Subcutaneous adipose tissue (tissue), 4 donors: ENCODE data around the gene HENMT1. TPM values are rescaled to one million over a fixed set of nuclear protein-coding genes. Genes with fewer than 3 reads are reported as not detected.

Source experiments
- CTCF ChIP-seq: fragments of 450-650 bp; IDR thresholded peaks from one replicate; pipeline ENCODE4 v1.5.1; 2016; ENCODE audit warnings: low read depth, mild to moderate bottlenecking, control low read depth, antibody characterized with exemption, moderate library complexity
- total RNA-seq, 4 donors: library from RNA; depleted of rRNA; stranded (reverse); fragments of >200 nt; gene quantifications; one replicate each; pipeline ENCODE4 v1.1.0, GENCODE V29; 2016

HENMT1 gene
- total RNA-seq, 4 donors from 2014 or later = 3.3 to 8.7 (median 6.2) TPM

- no peak for TF ChIP-seq CTCF
Observed at GRCh38 chr1:108600504-108600903, 60.4 kb downstream of the HENMT1 start.

- no peak for TF ChIP-seq CTCF
Observed at GRCh38 chr1:108598340-108598739, 62.6 kb downstream of the HENMT1 start.

Other genes with a start within 250 kb of the HENMT1 start
- not detected for gene NBPF6, start 210.8 kb downstream of the HENMT1 start, total RNA-seq
- 10 to 100 TPM in 3 of 4 donors, 1 to 10 TPM in 1; 9.0 to 22.3 (median 15.0) TPM for gene EEIG2, start 101.0 kb downstream of the HENMT1 start, total RNA-seq
- 10 to 100 TPM; 31.7 to 37.7 (median 35.1) TPM for gene PRPF38B, start 31.2 kb upstream of the HENMT1 start, total RNA-seq
- gene FNDC7, start 51.8 kb upstream of the HENMT1 start, total RNA-seq = not detected
- gene STXBP3, start 85.6 kb upstream of the HENMT1 start, total RNA-seq = 10 to 100 TPM; 41.4 to 97.0 (median 79.1) TPM
- 1 to 10 TPM in 2 of 4 donors, under 1 TPM in 1, not detected in 1; 0.57 to 2.9 (median 1.3) TPM for gene AKNAD1, start 196.0 kb upstream of the HENMT1 start, total RNA-seq
- gene GPSM2, start 215.9 kb upstream of the HENMT1 start, total RNA-seq = 10 to 100 TPM; 19.2 to 27.4 (median 22.2) TPM